ENCODE results near the gene DOCK4. TPM values are rescaled to one million over a fixed set of nuclear protein-coding genes. Genes with fewer than 3 reads are reported as not detected.

Gene DOCK4
- total RNA-seq, 4 donors from 2014 or later = 9.9 to 30.9 (median 13.7) TPM

DNA sequence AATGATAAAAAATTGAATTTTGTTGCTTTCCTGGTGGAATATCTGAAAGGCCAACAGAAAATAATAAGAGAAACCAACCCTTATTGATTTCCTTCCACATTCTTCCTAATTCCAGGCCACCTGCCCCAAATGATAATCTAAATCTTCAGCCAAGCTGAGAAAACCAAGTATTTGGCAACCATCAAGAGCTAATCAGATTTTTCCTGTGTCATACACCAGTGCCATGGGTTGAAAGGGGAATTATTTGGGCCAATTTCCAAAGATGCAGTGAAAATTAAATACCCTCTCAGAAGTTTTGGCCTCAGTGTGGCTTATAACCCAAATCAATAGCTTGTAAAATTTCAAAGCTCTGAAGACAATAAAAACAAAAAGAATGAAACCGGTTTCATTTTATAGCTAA lies 70.4 kb downstream of the DOCK4 start:
- Histone ChIP-seq H3K27me3 (no peaks in the 10 kb centered on the region), H3K4me3 (no peak overlapping the region), H3K27ac (peak overlapping the region in 1 of 4 donors; percentile 1), H3K9me3 (no peaks in the 10 kb centered on the region), H3K36me3 (no peaks in the 10 kb centered on the region), H3K4me1 (peaks cover 0 to 19% (median 0%) of the 10 kb centered on the region in 3 donors)
- TF ChIP-seq CTCF (IDR thresholded peaks at IDR 0.05) = no peak
- TF ChIP-seq POLR2A (IDR thresholded peaks at IDR 0.05) = no peak
- 72 to 86% methylated on average over 1 of the region's 1 CpG for WGBS, 2 donors
- intact Hi-C loops (cut with DNase I) = no loop called here
- no peak for DNase-seq

DNA sequence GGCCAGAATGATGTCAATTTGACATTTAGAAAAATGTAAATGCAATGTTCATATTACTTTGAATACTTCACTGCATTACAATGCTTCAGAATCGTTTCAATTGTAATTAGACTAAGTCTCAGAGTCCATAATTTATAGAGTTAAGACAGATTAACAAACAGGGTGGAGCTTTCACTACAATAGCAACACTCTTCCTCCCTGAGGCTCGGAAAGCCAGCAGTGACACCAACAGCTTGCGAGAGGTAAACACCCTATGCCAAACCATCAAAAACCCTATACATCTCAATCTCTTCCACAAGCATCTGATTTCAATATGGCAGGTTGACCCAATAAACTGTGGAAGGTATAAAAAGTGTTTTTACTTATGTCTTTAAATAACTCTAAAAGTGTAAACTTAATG lies 72.2 kb downstream of the DOCK4 start:
- Histone ChIP-seq H3K27me3 (no peaks in the 10 kb centered on the region), H3K27ac (no peak overlapping the region), H3K4me1 (peaks cover 0 to 10% (median 0%) of the 10 kb centered on the region in 3 donors), H3K36me3 (no peaks in the 10 kb centered on the region), H3K4me3 (no peak overlapping the region), H3K9me3 (no peaks in the 10 kb centered on the region)
- intact Hi-C loops (cut with DNase I) = no loop called here
- 68 to 71% methylated on average over 3 of the region's 3 CpGs for WGBS, 2 donors
- DNase-seq = no peak
- no peak for TF ChIP-seq POLR2A (IDR thresholded peaks at IDR 0.05)
- no peak for TF ChIP-seq CTCF (IDR thresholded peaks at IDR 0.05)

DNA sequence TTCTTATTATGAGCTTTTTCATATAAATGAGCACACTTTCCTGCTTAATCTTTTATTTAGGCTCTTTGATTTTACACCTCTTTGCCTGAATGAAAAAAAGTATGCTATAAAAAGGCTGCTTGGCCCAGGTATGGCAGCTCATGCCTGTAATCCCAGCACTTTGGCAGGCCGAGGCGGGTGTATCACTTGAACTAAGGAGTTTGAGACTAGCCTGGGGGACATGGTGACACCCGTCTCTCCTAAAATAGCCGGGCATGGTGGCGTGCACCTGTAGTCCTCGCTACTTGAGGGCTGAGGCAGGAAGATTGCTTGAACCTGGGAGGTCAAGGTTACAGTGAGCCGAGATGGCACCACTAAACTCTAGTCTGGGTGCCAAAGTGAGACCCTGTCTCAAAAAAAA lies 72.9 kb downstream of the DOCK4 start:
- H3K9me3 ChIP-seq = no peaks in the 10 kb centered on the region
- DNase-seq = no peak
- H3K27me3 ChIP-seq = no peaks in the 10 kb centered on the region
- TF ChIP-seq CTCF (IDR thresholded peaks at IDR 0.05) = no peak
- no peak for TF ChIP-seq POLR2A (IDR thresholded peaks at IDR 0.05)
- H3K4me3 ChIP-seq = no peak overlapping the region
- no peak overlapping the region for H3K27ac ChIP-seq
- peaks cover 0 to 10% (median 0%) of the 10 kb centered on the region in 3 donors for H3K4me1 ChIP-seq
- no peaks in the 10 kb centered on the region for H3K36me3 ChIP-seq
- 86 to 95% methylated on average over 5 to 7 of the region's 7 CpGs for WGBS, 2 donors
- intact Hi-C loops (cut with DNase I) = no loop called here

- no peak for DNase-seq
- TF ChIP-seq POLR2A (IDR thresholded peaks at IDR 0.05) (no peak), CTCF (IDR thresholded peaks at IDR 0.05) (no peak)
These were observed 74.0 kb downstream of the DOCK4 start for GRCh38 chr7:112132051-112132694.

DNA sequence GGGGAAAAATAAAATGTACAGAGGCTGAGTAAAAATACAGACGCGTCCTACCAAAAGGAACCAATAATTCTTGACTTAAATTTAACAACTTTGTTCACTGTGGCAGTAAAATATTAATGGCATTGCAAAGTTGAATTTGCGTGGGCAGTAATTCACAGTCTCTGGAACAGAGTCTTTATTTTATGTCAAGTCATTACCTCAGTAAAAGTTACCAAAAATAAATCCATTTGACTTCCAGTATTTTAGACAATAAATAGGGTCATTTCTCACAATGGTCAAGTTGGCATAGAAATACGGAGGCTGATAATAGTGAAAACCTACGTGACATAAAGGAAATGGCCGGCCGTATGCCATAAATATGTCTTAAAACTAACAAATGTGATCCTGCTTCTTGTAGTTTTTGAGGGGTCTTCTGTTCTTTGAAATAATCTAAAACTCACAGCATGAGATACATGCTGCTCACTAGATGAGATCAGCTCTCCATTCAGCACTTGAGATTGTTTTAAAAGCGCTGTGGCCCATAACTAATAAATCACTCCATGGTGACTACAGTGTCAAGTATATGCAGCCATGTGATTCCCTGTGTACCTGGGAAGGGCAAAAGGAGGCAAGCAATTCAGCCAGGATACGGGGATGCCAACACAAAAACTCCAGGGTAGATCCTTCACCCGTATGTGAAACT lies 75.3 kb downstream of the DOCK4 start:
- WGBS, 2 donors = 77 to 84% methylated on average over 10 of the region's 10 CpGs
- peaks cover 0 to 2% (median 0%) of the 10 kb centered on the region in 3 donors for H3K4me1 ChIP-seq
- peak overlapping the region in 2 of 4 donors; percentile 22 to 25 for H3K27ac ChIP-seq
- H3K4me3 ChIP-seq = no peak overlapping the region
- no peak for TF ChIP-seq CTCF (IDR thresholded peaks at IDR 0.05)
- TF ChIP-seq POLR2A (IDR thresholded peaks at IDR 0.05) = no peak
- no peaks in the 10 kb centered on the region for H3K9me3 ChIP-seq
- no peak for DNase-seq
- no peaks in the 10 kb centered on the region for H3K36me3 ChIP-seq
- intact Hi-C loops (cut with DNase I) = no loop called here
- H3K27me3 ChIP-seq = no peaks in the 10 kb centered on the region

More at GRCh38 chr7:112132051-112132694, 74.0 kb downstream of the DOCK4 start:
- Histone ChIP-seq H3K9me3 (no peaks in the 10 kb centered on the region), H3K27me3 (no peaks in the 10 kb centered on the region), H3K4me1 (peaks cover 0 to 5% (median 0%) of the 10 kb centered on the region in 3 donors), H3K36me3 (no peaks in the 10 kb centered on the region), H3K27ac (peak overlapping the region in 1 of 4 donors; percentile 25), H3K4me3 (no peak overlapping the region)
- intact Hi-C loops (cut with DNase I) = no loop called here
- WGBS, 2 donors = 59 to 67% methylated on average over 4 of the region's 4 CpGs

Measured in esophagus squamous epithelium (tissue), 5 donors.